ENCODE measurements around the gene CYP4F11. TPM values are rescaled to one million over a fixed set of nuclear protein-coding genes. Genes with fewer than 3 reads are reported as not detected.
"Not testable (repeated sequence)": the region's sequence is repeated elsewhere in the genome, so short reads cannot be mapped to it uniquely, and the experiment has no call there.

Gene CYP4F11
- total and polyA plus RNA-seq, 9 donors: not detected

DNA sequence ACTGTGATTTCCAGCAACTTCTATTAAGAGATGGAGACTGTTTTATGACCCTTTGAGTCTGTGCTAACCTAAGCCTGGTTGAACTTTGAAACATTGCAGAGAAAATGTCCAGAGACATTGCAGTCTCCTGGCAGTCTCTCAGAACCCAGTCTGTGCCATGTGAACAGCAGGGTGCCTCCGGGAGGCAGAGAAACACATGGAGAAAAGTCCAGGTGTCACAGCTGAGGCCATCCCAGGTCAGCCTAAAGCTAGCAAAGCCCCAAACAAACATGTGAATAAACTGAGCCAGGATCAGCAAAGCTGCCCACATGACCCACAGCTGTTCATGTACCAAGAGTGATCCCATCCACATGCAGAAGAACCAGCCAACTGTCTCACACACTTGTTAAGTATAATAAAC, 7.8 kb downstream of the CYP4F11 start:
- Histone ChIP-seq H3K9me3 (replicated peaks; ENCODE audit: control insufficient read depth, low read depth, low read length) (no peaks in the 10 kb centered on the region), H3K36me3 (ENCODE audit: control insufficient read depth, insufficient read depth, low read length) (no peaks in the 10 kb centered on the region), H3K4me1 (ENCODE audit: control insufficient read depth, insufficient read depth, low read length) (no peaks in the 10 kb centered on the region), H3K27ac (ENCODE audit: low read length) (no peak overlapping the region), H3K27me3 (ENCODE audit: control insufficient read depth, insufficient read depth, low read length) (peaks cover 3% of the 10 kb centered on the region), H3K4me3 (ENCODE audit: low read length) (no peak overlapping the region)
- DNase-seq: no peak
- no CpG with 5 or more reads among the region's 1 CpG for WGBS (ENCODE audit: insufficient coverage)

- Histone ChIP-seq H3K4me1 (ENCODE audit: control insufficient read depth, insufficient read depth, low read length) (no peaks in the 10 kb centered on the region), H3K36me3 (ENCODE audit: control insufficient read depth, insufficient read depth, low read length) (no peaks in the 10 kb centered on the region), H3K27me3 (ENCODE audit: control insufficient read depth, insufficient read depth, low read length) (peaks cover 3% of the 10 kb centered on the region), H3K9me3 (replicated peaks; ENCODE audit: control insufficient read depth, low read depth, low read length) (no peaks in the 10 kb centered on the region), H3K27ac (ENCODE audit: low read length) (no peak overlapping the region), H3K4me3 (ENCODE audit: low read length) (no peak overlapping the region)
- WGBS (ENCODE audit: insufficient coverage): 75% methylated on average over 8 of the region's 8 CpGs
- no peak for DNase-seq
Measured at GRCh38 chr19:15923702-15924101, 10.6 kb downstream of the CYP4F11 start.

DNA sequence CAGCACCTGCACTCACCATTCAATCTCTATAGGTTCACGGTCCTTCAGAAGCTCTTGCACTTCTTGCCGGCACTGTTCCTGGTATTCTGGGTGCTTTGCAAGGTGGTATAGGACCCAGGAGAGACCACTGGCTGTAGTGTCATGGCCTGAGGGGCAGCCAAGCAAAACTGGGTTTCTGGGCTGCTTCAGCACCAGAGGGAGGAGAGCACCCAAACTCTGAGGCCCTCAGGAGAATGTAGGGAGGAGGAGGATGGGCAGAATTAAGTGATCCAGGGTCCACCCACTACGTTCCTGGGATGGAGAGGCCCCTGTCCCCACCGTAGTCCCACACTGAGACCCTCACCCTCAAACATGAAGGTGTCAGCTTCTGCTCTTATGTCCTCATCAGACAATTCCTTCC, 12.3 kb downstream of the CYP4F11 start:
- H3K4me1 ChIP-seq (ENCODE audit: control insufficient read depth, insufficient read depth, low read length): no peaks in the 10 kb centered on the region
- DNase-seq: no peak
- H3K4me3 ChIP-seq (ENCODE audit: low read length): no peak overlapping the region
- 32% methylated on average over 2 of the region's 4 CpGs for WGBS (ENCODE audit: insufficient coverage)
- H3K27ac ChIP-seq (ENCODE audit: low read length): no peak overlapping the region
- H3K36me3 ChIP-seq (ENCODE audit: control insufficient read depth, insufficient read depth, low read length): no peaks in the 10 kb centered on the region
- H3K9me3 ChIP-seq (replicated peaks; ENCODE audit: control insufficient read depth, low read depth, low read length): no peaks in the 10 kb centered on the region
- H3K27me3 ChIP-seq (ENCODE audit: control insufficient read depth, insufficient read depth, low read length): peaks cover 3% of the 10 kb centered on the region

DNA sequence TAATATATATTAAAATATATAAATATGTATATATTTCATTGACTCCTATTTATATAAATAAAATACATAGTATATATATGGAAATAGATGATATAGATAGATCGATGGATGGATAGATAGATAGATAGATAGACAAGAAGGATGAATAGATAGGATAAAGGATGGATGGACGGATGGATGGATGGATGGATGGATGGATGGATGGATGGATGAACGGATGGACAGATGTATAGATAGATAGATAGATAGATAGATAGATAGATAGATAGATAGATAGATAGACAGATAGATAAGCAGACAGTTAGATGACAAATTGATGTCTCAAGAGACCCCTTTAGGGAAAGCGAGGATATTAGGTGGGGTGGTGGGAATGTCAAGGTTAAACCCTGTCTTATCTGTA, 15.1 kb downstream of the CYP4F11 start:
- H3K9me3 ChIP-seq (replicated peaks; ENCODE audit: control insufficient read depth, low read depth, low read length): peaks cover 4% of the 10 kb centered on the region

DNA sequence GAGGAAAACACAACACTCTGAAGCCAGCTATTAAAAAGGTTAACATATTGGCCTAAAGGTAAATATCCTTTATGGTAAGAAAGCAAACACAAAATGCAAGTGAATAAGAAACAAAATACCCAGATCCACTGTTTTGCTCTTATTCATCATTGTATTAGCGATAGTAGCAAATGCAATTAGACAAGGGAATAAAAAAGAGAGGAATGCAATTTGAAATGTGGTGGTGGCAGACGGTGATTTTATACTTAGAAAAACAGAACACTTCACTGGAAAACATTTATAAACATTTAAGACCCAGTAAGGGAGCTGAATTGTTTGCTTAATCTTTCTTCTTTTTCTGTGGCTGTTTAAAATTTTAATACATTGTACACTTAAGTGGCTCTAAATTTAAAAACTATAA, 19.2 kb downstream of the CYP4F11 start:
- H3K27ac ChIP-seq (ENCODE audit: low read length): no peak overlapping the region
- peaks cover 4% of the 10 kb centered on the region for H3K9me3 ChIP-seq (replicated peaks; ENCODE audit: control insufficient read depth, low read depth, low read length)
- H3K4me3 ChIP-seq (ENCODE audit: low read length): no peak overlapping the region
- WGBS (ENCODE audit: insufficient coverage): no CpG with 5 or more reads among the region's 2 CpGs
- no peaks in the 10 kb centered on the region for H3K4me1 ChIP-seq (ENCODE audit: control insufficient read depth, insufficient read depth, low read length)
- DNase-seq: no peak
- no peaks in the 10 kb centered on the region for H3K36me3 ChIP-seq (ENCODE audit: control insufficient read depth, insufficient read depth, low read length)
- H3K27me3 ChIP-seq (ENCODE audit: control insufficient read depth, insufficient read depth, low read length): peaks cover 26% of the 10 kb centered on the region

More for the DNA sequence above, 15.1 kb downstream of the CYP4F11 start:
- H3K4me3 ChIP-seq (ENCODE audit: low read length): no peak overlapping the region
- DNase-seq: no peak
- H3K4me1 ChIP-seq (ENCODE audit: control insufficient read depth, insufficient read depth, low read length): no peaks in the 10 kb centered on the region
- no peaks in the 10 kb centered on the region for H3K36me3 ChIP-seq (ENCODE audit: control insufficient read depth, insufficient read depth, low read length)
- no peak overlapping the region for H3K27ac ChIP-seq (ENCODE audit: low read length)
- WGBS (ENCODE audit: insufficient coverage): 87% methylated on average over 3 of the region's 4 CpGs
- peaks cover 7% of the 10 kb centered on the region for H3K27me3 ChIP-seq (ENCODE audit: control insufficient read depth, insufficient read depth, low read length)

- Histone ChIP-seq H3K9me3 (replicated peaks; ENCODE audit: control insufficient read depth, low read depth, low read length) (peaks cover 4% of the 10 kb centered on the region), H3K36me3 (ENCODE audit: control insufficient read depth, insufficient read depth, low read length) (no peaks in the 10 kb centered on the region), H3K27me3 (ENCODE audit: control insufficient read depth, insufficient read depth, low read length) (peaks cover 27% of the 10 kb centered on the region), H3K27ac (ENCODE audit: low read length) (no peak overlapping the region), H3K4me3 (ENCODE audit: low read length) (no peak overlapping the region), H3K4me1 (ENCODE audit: control insufficient read depth, insufficient read depth, low read length) (no peaks in the 10 kb centered on the region)
- WGBS (ENCODE audit: insufficient coverage): 91% methylated on average over 7 of the region's 8 CpGs
- no peak for DNase-seq
Measured at GRCh38 chr19:15913830-15914229, 20.5 kb downstream of the CYP4F11 start.

DNA sequence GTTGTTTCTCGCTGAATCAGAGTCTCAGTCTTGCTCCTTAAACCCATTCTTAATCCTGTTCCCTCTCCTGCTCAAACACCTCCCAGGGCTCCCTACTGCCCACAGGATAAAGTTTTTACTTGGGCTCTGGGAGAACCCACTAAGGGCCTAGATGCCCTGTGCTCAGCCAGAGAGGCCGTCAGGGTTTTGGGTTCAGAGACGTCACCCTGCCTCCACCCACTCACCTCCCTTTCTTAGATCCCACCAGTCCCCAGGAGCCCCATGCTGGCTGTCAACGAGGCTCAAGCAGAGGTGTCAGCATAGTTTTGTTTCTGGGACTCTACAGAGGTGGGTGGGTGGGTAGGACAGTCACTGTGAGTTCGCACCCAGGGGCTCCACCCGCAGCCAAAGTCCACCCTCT, 20.9 kb downstream of the CYP4F11 start:
- H3K36me3 ChIP-seq (ENCODE audit: control insufficient read depth, insufficient read depth, low read length): no peaks in the 10 kb centered on the region
- H3K27ac ChIP-seq (ENCODE audit: low read length): no peak overlapping the region
- peaks cover 4% of the 10 kb centered on the region for H3K9me3 ChIP-seq (replicated peaks; ENCODE audit: control insufficient read depth, low read depth, low read length)
- no peak for DNase-seq
- H3K4me1 ChIP-seq (ENCODE audit: control insufficient read depth, insufficient read depth, low read length): no peaks in the 10 kb centered on the region
- WGBS (ENCODE audit: insufficient coverage): 65% methylated on average over 3 of the region's 6 CpGs
- no peak overlapping the region for H3K4me3 ChIP-seq (ENCODE audit: low read length)
- peaks cover 27% of the 10 kb centered on the region for H3K27me3 ChIP-seq (ENCODE audit: control insufficient read depth, insufficient read depth, low read length)

DNA sequence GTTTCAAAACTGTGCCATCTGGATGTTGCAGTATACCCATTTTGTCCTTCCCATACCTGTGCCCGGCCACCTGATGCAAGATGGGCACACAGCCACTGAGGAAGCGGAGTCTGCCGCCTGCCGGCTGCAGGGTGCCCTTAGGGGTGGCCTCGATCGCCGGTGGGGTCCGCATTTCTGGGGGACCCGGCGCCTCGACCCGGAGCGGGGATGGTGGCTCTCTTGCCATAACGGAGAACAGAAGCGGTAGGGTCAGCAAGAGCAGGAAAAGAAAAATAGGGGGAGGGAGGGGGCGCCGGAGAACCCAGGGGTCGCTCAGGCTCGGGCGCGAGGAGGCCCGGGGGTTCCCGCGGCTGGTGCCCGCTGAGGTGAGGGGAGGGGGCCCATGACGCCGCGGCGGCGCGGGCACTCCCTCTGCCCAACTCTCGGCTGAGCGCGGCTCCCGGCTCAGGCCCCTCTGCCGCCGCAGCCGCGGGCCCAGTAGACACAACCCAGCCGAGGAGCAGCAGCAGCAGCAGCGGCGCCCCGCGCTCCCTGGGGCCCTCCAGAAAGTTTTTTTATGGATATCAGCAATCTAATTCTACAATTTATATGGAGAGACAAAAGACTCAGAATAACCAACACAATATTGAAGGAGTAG, 22.6 kb downstream of the CYP4F11 start:
- peaks cover 4% of the 10 kb centered on the region for H3K9me3 ChIP-seq (replicated peaks; ENCODE audit: control insufficient read depth, low read depth, low read length)
- H3K27me3 ChIP-seq (ENCODE audit: control insufficient read depth, insufficient read depth, low read length): peaks cover 27% of the 10 kb centered on the region
- no peaks in the 10 kb centered on the region for H3K36me3 ChIP-seq (ENCODE audit: control insufficient read depth, insufficient read depth, low read length)
- H3K4me1 ChIP-seq (ENCODE audit: control insufficient read depth, insufficient read depth, low read length): no peaks in the 10 kb centered on the region
- H3K27ac ChIP-seq (ENCODE audit: low read length): no peak overlapping the region
- DNase-seq: no peak
- under 1% methylated on average over 38 of the region's 44 CpGs for WGBS (ENCODE audit: insufficient coverage)
- H3K4me3 ChIP-seq (ENCODE audit: low read length): no peak overlapping the region

DNA sequence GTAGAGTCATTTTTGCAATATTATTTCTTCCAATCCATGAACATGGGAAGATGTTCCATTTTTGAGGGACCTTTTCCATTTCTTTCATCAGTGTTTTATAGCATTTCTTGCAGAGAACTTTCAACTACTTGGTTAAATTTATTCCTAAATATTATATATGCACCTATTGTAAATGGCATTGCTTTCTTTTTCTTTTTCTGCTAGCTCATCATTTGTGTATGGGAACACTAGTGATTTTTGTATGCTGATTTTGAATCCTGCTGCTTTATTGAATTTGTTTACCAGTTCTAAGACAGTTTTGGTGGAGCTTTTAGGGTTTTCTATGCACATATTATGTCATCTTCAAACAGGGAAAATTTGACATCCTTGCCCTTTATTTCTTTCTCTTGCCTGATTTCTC, 29.3 kb downstream of the CYP4F11 start:
- no peaks in the 10 kb centered on the region for H3K36me3 ChIP-seq (ENCODE audit: control insufficient read depth, insufficient read depth, low read length)
- no peak overlapping the region for H3K27ac ChIP-seq (ENCODE audit: low read length)
- H3K4me1 ChIP-seq (ENCODE audit: control insufficient read depth, insufficient read depth, low read length): no peaks in the 10 kb centered on the region
- DNase-seq: no peak
- H3K9me3 ChIP-seq (replicated peaks; ENCODE audit: control insufficient read depth, low read depth, low read length): no peaks in the 10 kb centered on the region
- H3K27me3 ChIP-seq (ENCODE audit: control insufficient read depth, insufficient read depth, low read length): peaks cover 12% of the 10 kb centered on the region
- H3K4me3 ChIP-seq (ENCODE audit: low read length): no peak overlapping the region

DNA sequence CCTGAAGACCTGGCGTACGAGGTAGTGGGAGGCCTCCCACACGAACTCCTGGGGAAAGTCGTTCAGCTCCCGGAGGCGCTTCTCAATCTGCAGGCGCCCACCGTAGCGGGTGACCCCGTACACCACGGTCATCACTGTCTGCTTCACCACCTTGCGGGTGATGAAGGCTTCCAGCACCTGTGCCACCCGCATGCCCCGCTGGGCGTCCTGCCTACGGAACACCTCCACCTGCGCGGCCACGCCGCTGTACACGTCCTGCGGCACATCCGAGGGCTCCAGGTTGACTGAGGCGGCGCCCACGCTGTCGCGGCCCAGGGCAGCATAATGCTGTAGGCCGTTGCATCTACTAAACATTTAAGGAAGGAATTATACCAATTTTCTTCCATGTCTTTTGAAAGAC, 31.4 kb downstream of the CYP4F11 start:
- H3K36me3 ChIP-seq (ENCODE audit: control insufficient read depth, insufficient read depth, low read length); H3K4me1 ChIP-seq (ENCODE audit: control insufficient read depth, insufficient read depth, low read length); H3K9me3 ChIP-seq (replicated peaks; ENCODE audit: control insufficient read depth, low read depth, low read length); DNase-seq; H3K27ac ChIP-seq (ENCODE audit: low read length); H3K4me3 ChIP-seq (ENCODE audit: low read length): not testable (repeated sequence)
- 97% methylated on average over 20 of the region's 29 CpGs for WGBS (ENCODE audit: insufficient coverage)
- peaks cover 17% of the 10 kb centered on the region for H3K27me3 ChIP-seq (ENCODE audit: control insufficient read depth, insufficient read depth, low read length)

DNA sequence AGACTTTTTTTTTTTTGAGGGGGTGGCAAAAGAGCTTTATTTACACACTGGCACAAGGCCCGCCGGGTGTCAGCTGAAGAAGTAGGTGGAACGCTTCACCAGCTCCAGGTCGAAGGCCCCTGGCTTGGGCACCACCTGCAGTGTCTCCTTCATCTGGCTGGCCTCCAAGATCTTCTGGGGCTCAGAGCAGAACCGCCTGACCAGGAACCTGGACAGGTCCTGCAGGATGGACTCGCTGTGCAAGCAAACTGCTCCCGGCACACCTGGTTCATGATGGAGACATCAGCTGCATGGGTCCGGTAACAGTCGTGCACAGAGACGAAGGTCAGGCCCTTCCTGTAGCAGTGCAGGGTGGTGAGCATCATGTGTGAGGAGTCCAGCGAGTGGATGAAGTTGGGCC, 32.1 kb downstream of the CYP4F11 start:
- no peaks in the 10 kb centered on the region for H3K36me3 ChIP-seq (ENCODE audit: control insufficient read depth, insufficient read depth, low read length)
- H3K9me3 ChIP-seq (replicated peaks; ENCODE audit: control insufficient read depth, low read depth, low read length): no peaks in the 10 kb centered on the region
- peaks cover 17% of the 10 kb centered on the region for H3K27me3 ChIP-seq (ENCODE audit: control insufficient read depth, insufficient read depth, low read length)
- H3K4me3 ChIP-seq (ENCODE audit: low read length): no peak overlapping the region
- H3K27ac ChIP-seq (ENCODE audit: low read length): no peak overlapping the region
- no peak for DNase-seq
- H3K4me1 ChIP-seq (ENCODE audit: control insufficient read depth, insufficient read depth, low read length): no peaks in the 10 kb centered on the region
- 95% methylated on average over 11 of the region's 11 CpGs for WGBS (ENCODE audit: insufficient coverage)
